Left lung (tissue), 10 donors: ENCODE results near the gene MGMT. TPM values are rescaled to one million over a fixed set of nuclear protein-coding genes. Genes with fewer than 3 reads are reported as not detected.
A peak's percentile ranks its signal among the peaks of the same experiment; 100 is the strongest.

Source experiments
- ATAC-seq: fragments of 200-7000 bp; cut with Tn5 transposase; one replicate; pipeline ENCODE4 v1.9.1; 2020; ENCODE audit warnings: moderate library complexity
- DNase-seq, 4 donors: peaks; one replicate each; pipeline ENCODE4 v3.0.0-alpha.2; 2013 to 2020
- H3K27ac ChIP-seq, 2 donors: fragments of 200-600 bp; sonication (generic) in 1 of 2; one replicate each; pipeline versions ENCODE4 v1.5.0 to v1.8.0; 2020 to 2021
- H3K27me3 ChIP-seq, 2 donors: fragments of 200-600 bp; sonication (generic) in 1 of 2; one replicate each; pipeline versions ENCODE4 v1.5.0 to v1.8.0; 2020 to 2021
- H3K36me3 ChIP-seq, 2 donors: fragments of 200-600 bp; sonication (generic) in 1 of 2; one replicate each; pipeline versions ENCODE4 v1.5.0 to v1.8.0; 2020 to 2021
- H3K4me1 ChIP-seq, 2 donors: fragments of 200-600 bp; one replicate each; pipeline ENCODE4 v1.8.0; 2021
- H3K4me3 ChIP-seq, 2 donors: fragments of 200-600 bp; sonication (generic) in 1 of 2; one replicate each; pipeline versions ENCODE4 v1.5.0 to v1.8.0; 2020 to 2021; ENCODE audit warnings: mild to moderate bottlenecking in 1 of 2
- H3K9me3 ChIP-seq, 2 donors: fragments of 200-600 bp; sonication (generic) in 1 of 2; one replicate each; pipeline versions ENCODE4 v1.5.0 to v1.8.0; 2020 to 2021
- CTCF ChIP-seq, 2 donors: fragments of 200-600 bp; sonication (generic) in 1 of 2; IDR thresholded peaks; one replicate each; pipeline versions ENCODE4 v1.5.0 to v1.8.0; 2021; ENCODE audit warnings: antibody characterized with exemption in 2 of 2
- intact Hi-C, 2 donors: fragments of 100-400 bp; cut with DNase I; formaldehyde crosslinking; loops; one replicate each; pipeline versions ENCODE4 v1.11.2 to v1.14.2; 2022
- polyA plus RNA-seq, 6 donors: library from polyadenylated mRNA; unstranded; fragments of 120-200 nt; gene quantifications; one replicate each; pipeline ENCODE4 v1.2.1, GENCODE V29; 2013; ENCODE audit not compliant: insufficient read length in 6 of 6
- total RNA-seq, 2 donors: library from RNA; stranded (reverse); fragmentation: NEBNext Ultra II Directional; extraction: Animal tissue kit (Norgen Biotek cat#: 25700); gene quantifications; one replicate each; pipeline ENCODE4 v1.2.1, GENCODE V29; 2021
- donor health status: DM: no; HTN: yes; CAD: no.
- donor health status: DM: no; HTN: no; CAD: no.

The MGMT gene
- total and polyA plus RNA-seq, 8 donors = 13.1 to 25.5 (median 17.0) TPM

DNA sequence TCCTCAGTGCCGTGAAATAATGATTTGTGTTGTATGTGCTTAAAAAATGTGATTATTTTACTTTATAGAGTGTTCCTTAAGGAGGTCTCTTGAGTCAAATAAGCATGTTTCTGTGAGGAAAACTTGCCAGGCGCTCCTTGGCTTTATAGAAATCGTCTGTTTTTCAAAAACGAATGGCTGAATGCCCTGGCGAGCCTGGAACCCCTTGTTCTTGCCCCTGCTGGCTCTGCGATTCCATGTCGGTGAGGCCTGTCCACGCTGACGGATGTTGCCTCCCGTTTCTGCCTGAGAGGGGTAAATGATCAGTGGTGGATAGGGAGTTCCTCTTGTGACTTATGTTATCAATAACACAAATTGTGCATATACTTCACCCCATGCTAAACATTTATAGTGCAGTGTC, 75.5 kb downstream of the MGMT start:
- no peak for DNase-seq
- H3K9me3 ChIP-seq = no peaks in the 10 kb centered on the region
- no peak overlapping the region for H3K27ac ChIP-seq
- H3K4me1 ChIP-seq = no peaks in the 10 kb centered on the region
- H3K4me3 ChIP-seq = no peak overlapping the region
- no peaks in the 10 kb centered on the region for H3K36me3 ChIP-seq
- ATAC-seq = no peak
- TF ChIP-seq CTCF (IDR thresholded peaks at IDR 0.05) = no peak
- intact Hi-C loops = no loop called here
- no peaks in the 10 kb centered on the region for H3K27me3 ChIP-seq

DNA sequence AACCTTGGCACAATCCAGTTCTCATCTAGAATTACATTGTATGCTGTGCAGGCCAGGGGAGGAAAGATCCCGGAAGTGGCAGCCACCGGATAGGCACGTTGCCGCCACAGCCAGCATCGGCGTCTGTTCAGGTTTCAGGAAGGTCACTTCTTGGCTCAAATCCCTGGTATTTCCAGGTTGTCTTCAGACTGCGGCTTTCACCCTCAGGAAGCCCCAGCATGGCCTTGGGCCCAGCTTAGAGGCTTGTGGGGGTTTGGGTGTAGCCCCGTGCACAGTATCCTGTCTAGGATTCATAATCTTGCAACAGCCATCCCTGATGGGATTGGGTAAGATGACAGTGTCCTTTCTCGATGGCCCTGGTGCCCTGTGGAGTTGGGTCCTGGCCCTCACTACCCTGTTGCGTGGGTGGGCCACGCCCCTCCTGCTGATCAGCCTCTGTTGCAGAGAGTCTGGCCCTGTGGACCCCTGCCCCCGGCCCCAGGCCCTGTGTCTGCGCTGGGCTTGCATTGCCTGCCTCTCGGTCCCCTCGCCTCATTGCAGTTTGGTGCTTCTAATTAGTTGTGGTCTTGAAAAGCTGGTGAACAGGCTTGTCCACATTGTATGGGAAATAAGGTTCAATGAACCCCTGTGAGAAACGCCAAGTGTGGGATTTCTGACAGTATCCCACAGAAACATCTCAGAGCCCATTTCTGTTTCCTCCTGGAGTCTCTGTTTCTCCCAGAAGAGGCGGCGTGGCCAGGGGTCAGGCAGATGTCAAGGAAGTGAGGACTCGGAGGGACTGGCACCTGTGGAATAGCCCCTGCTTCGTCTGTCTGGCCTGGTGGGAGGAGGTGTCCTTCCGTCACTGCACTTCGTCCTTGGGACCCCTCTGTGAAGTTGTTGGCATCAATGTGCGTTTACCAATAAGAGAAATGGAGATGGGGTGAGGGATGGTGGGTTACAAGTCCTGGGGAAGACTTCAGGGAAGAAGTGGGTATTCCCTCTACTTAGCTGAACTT, 77.5 kb downstream of the MGMT start:
- H3K4me3 ChIP-seq = no peak overlapping the region
- H3K27ac ChIP-seq = no peak overlapping the region
- H3K9me3 ChIP-seq = no peaks in the 10 kb centered on the region
- DNase-seq (peak in 1 of 4 donors; percentile 75), ATAC-seq (peak; percentile 29)
- H3K36me3 ChIP-seq = no peaks in the 10 kb centered on the region
- no peaks in the 10 kb centered on the region for H3K27me3 ChIP-seq
- no peaks in the 10 kb centered on the region for H3K4me1 ChIP-seq
- TF ChIP-seq CTCF (IDR thresholded peaks at IDR 0.05) = no peak
- intact Hi-C loops = no loop called here

- intact Hi-C loops = no loop called here
- no peak for DNase-seq
- TF ChIP-seq CTCF (IDR thresholded peaks at IDR 0.05) = no peak
- Histone ChIP-seq H3K4me3 (no peak overlapping the region), H3K4me1 (no peaks in the 10 kb centered on the region), H3K36me3 (no peaks in the 10 kb centered on the region), H3K27me3 (no peaks in the 10 kb centered on the region), H3K9me3 (no peaks in the 10 kb centered on the region), H3K27ac (no peak overlapping the region)
- no peak for ATAC-seq
Measured at GRCh38 chr10:129545261-129545660, 78.2 kb downstream of the MGMT start.

- no peak overlapping the region for H3K4me3 ChIP-seq
- no peaks in the 10 kb centered on the region for H3K9me3 ChIP-seq
- no peaks in the 10 kb centered on the region for H3K36me3 ChIP-seq
- no peak for DNase-seq
- no peaks in the 10 kb centered on the region for H3K4me1 ChIP-seq
- no peaks in the 10 kb centered on the region for H3K27me3 ChIP-seq
- intact Hi-C loops = no loop called here
- no peak for ATAC-seq
- no peak for TF ChIP-seq CTCF (IDR thresholded peaks at IDR 0.05)
- H3K27ac ChIP-seq = no peak overlapping the region
Measured at GRCh38 chr10:129546106-129546505, 79.1 kb downstream of the MGMT start.

- ATAC-seq (no peak), DNase-seq (no peak)
- H3K4me3 ChIP-seq = no peak overlapping the region
- no peaks in the 10 kb centered on the region for H3K36me3 ChIP-seq
- no peaks in the 10 kb centered on the region for H3K4me1 ChIP-seq
- H3K9me3 ChIP-seq = no peaks in the 10 kb centered on the region
- intact Hi-C loops = no loop called here
- H3K27ac ChIP-seq = no peak overlapping the region
- no peak for TF ChIP-seq CTCF (IDR thresholded peaks at IDR 0.05)
- H3K27me3 ChIP-seq = no peaks in the 10 kb centered on the region
Measured at GRCh38 chr10:129547608-129548007, 80.6 kb downstream of the MGMT start.
